OCI-LY1 (cell line): ENCODE data around the gene ARG1.

ENCODE experiments used
- H2AFZ ChIP-seq: fragments of 200-600 bp; sonication (generic), shearing (Covaris generic); 2 replicates; pipeline ENCODE4 v1.6.0; 2014; ENCODE audit warnings: antibody characterized with exemption, mild to moderate bottlenecking, low read length
- H3F3A ChIP-seq: fragments of 200-600 bp; sonication (generic), shearing (Covaris generic); 2 replicates; pipeline ENCODE4 v1.6.0; 2014; ENCODE audit warnings: mild to moderate bottlenecking, antibody characterized with exemption, low read length, moderate library complexity; ENCODE audit not compliant: insufficient read depth
- H3K27ac ChIP-seq: fragments of 200-600 bp; sonication (generic); 2 replicates; pipeline ENCODE4 v1.5.1; 2014; ENCODE audit warnings: low read length, mixed run types, mild to moderate bottlenecking, low read depth; ENCODE audit not compliant: poor library complexity, severe bottlenecking
- H3K27me3 ChIP-seq: fragments of 200-600 bp; sonication (generic); 2 replicates; pipeline ENCODE4 v1.6.0; 2014; ENCODE audit warnings: antibody characterized with exemption, mild to moderate bottlenecking, low read length, moderate library complexity; ENCODE audit not compliant: insufficient read depth
- H3K36me3 ChIP-seq: fragments of 200-600 bp; sonication (generic); 2 replicates; pipeline ENCODE4 v1.6.1; 2014; ENCODE audit warnings: mild to moderate bottlenecking, antibody characterized with exemption, low read length, moderate library complexity, mixed read lengths; ENCODE audit not compliant: insufficient read depth
- H3K4me1 ChIP-seq: fragments of 200-600 bp; sonication (generic); 2 replicates; pipeline ENCODE4 v1.5.1; 2014; ENCODE audit warnings: mild to moderate bottlenecking, low read length, moderate library complexity; ENCODE audit not compliant: insufficient read depth, severe bottlenecking
- H3K4me2 ChIP-seq: fragments of 200-600 bp; sonication (generic), shearing (Covaris generic); 2 replicates; pipeline ENCODE4 v1.6.1; 2014; ENCODE audit warnings: low read length
- H3K4me3 ChIP-seq: fragments of 200-600 bp; sonication (generic); 2 replicates; pipeline ENCODE4 v1.5.1; 2014; ENCODE audit warnings: low read length, low read depth, mild to moderate bottlenecking, mixed read lengths; ENCODE audit not compliant: poor library complexity, severe bottlenecking
- H3K79me2 ChIP-seq: fragments of 200-600 bp; shearing (Covaris generic); 2 replicates; pipeline ENCODE4 v1.6.1; 2016; ENCODE audit warnings: mixed run types, low read length, mixed read lengths; ENCODE audit not compliant: insufficient read depth
- H3K9ac ChIP-seq: fragments of 200-600 bp; sonication (generic), shearing (Covaris generic); 2 replicates; pipeline ENCODE4 v1.6.1; 2014; ENCODE audit warnings: mild to moderate bottlenecking, low read length, mixed read lengths
- H3K9me2 ChIP-seq: fragments of 200-600 bp; sonication (generic), shearing (Covaris generic); 2 replicates; pipeline ENCODE4 v1.6.1; 2014; ENCODE audit warnings: low read depth, mild to moderate bottlenecking, low read length, mixed read lengths
- H3K9me3 ChIP-seq: fragments of 200-600 bp; shearing (Covaris generic); 2 replicates; pipeline ENCODE4 v1.6.1; 2014; ENCODE audit warnings: low read length, mixed read lengths
- H4K20me1 ChIP-seq: fragments of 200-600 bp; sonication (generic), shearing (Covaris generic); 2 replicates; pipeline ENCODE4 v1.6.0; 2016; ENCODE audit warnings: mild to moderate bottlenecking, low read length; ENCODE audit not compliant: insufficient read depth
- CTCF ChIP-seq: fragments of 200-600 bp; sonication (generic), shearing (Covaris generic); IDR thresholded peaks from 2 replicates; pipeline ENCODE4 v1.5.1; 2017; ENCODE audit warnings: mild to moderate bottlenecking, antibody characterized with exemption, low read length, moderate library complexity, mixed read lengths
- EZH2 ChIP-seq: fragments of 200-600 bp; sonication (generic), shearing (Covaris generic); IDR thresholded peaks from 2 replicates; pipeline ENCODE4 v1.8.0; 2017; ENCODE audit warnings: borderline replicate concordance, mixed run types, mild to moderate bottlenecking, antibody characterized with exemption, low read length, moderate library complexity, mixed read lengths

Gene ARG1

GRCh38 chr6:131548441-131548840 is 24.6 kb upstream of the ARG1 start:
- Histone ChIP-seq H3K27me3 (no peaks in the 10 kb centered on the region), H3F3A (no peaks in the 10 kb centered on the region), H4K20me1 (no peaks in the 10 kb centered on the region), H3K4me1 (no peaks in the 10 kb centered on the region), H3K27ac (no peak overlapping the region), H3K36me3 (no peaks in the 10 kb centered on the region), H3K9me3 (no peaks in the 10 kb centered on the region), H3K4me3 (no peak overlapping the region), H3K9me2 (no peaks in the 10 kb centered on the region), H3K9ac (no peak overlapping the region), H3K4me2 (no peak overlapping the region), H2AFZ (no peak overlapping the region), H3K79me2 (no peaks in the 10 kb centered on the region)
- no peak for TF ChIP-seq EZH2
- no peak for TF ChIP-seq CTCF

GRCh38 chr6:131549811-131550210 is 23.2 kb upstream of the ARG1 start:
- Histone ChIP-seq H3K27me3 (no peaks in the 10 kb centered on the region), H2AFZ (no peak overlapping the region)

GRCh38 chr6:131551902-131552301 is 21.1 kb upstream of the ARG1 start:
- TF ChIP-seq CTCF: no peak
- no peak for TF ChIP-seq EZH2
- no peak overlapping the region for H3K27ac ChIP-seq
- H3K4me1 ChIP-seq: no peaks in the 10 kb centered on the region
- H3F3A ChIP-seq: no peaks in the 10 kb centered on the region
- no peaks in the 10 kb centered on the region for H3K27me3 ChIP-seq
- no peaks in the 10 kb centered on the region for H3K36me3 ChIP-seq
- no peaks in the 10 kb centered on the region for H3K9me3 ChIP-seq
- no peaks in the 10 kb centered on the region for H3K79me2 ChIP-seq
- H3K9me2 ChIP-seq: no peaks in the 10 kb centered on the region
- no peak overlapping the region for H3K9ac ChIP-seq
- H4K20me1 ChIP-seq: no peaks in the 10 kb centered on the region
- no peak overlapping the region for H2AFZ ChIP-seq
- H3K4me2 ChIP-seq: no peak overlapping the region
- no peak overlapping the region for H3K4me3 ChIP-seq

More at GRCh38 chr6:131549811-131550210, 23.2 kb upstream of the ARG1 start:
- Histone ChIP-seq H3K27ac (no peak overlapping the region), H3K4me1 (no peaks in the 10 kb centered on the region), H3K36me3 (no peaks in the 10 kb centered on the region), H3K79me2 (no peaks in the 10 kb centered on the region), H3K9me3 (no peaks in the 10 kb centered on the region), H3K9me2 (no peaks in the 10 kb centered on the region), H3F3A (no peaks in the 10 kb centered on the region), H4K20me1 (no peaks in the 10 kb centered on the region), H3K9ac (no peak overlapping the region), H3K4me3 (no peak overlapping the region), H3K4me2 (no peak overlapping the region)
- no peak for TF ChIP-seq EZH2
- TF ChIP-seq CTCF: no peak
